Measurements from ENCODE around the gene DIMT1. TPM values are rescaled to one million over a fixed set of nuclear protein-coding genes. Genes with fewer than 3 reads are reported as not detected.

The DIMT1 gene
- total and polyA plus RNA-seq, 2 of the 8 experiments (the other 6 are each of a cell fraction or from before 2014, with no cell fraction given): 19.3 to 42.1 TPM

DNA sequence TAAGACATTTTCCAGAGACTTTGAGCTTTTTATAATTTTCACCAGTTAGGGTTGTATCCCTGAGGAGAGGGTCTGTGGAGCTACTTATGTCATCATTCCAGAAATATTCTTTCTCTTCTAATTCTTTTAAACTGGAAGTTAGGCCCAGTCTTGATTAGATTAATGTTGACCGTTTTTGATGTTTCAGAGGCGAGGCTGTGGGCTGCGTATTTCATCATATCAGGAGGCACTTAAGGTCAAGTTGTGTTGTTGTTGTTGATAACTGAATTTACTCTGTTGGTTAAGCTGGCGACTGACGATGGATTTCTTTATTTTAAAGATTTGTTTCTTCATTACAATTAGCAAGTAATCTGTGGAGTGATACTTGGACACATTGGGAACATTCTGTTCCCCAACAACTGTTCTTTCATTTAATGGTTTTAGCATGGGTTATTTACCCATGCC is 28.9 kb upstream of the DIMT1 start (continued):
- TF ChIP-seq, protein P1, sequence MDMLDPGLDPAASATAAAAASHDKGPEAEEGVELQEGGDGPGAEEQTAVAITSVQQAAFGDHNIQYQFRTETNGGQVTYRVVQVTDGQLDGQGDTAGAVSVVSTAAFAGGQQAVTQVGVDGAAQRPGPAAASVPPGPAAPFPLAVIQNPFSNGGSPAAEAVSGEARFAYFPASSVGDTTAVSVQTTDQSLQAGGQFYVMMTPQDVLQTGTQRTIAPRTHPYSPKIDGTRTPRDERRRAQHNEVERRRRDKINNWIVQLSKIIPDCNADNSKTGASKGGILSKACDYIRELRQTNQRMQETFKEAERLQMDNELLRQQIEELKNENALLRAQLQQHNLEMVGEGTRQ (IDR thresholded peaks at IDR 0.05; ENCODE audit: low read length): no peak
- no peak for TF ChIP-seq TCF12 (IDR thresholded peaks at IDR 0.05; ENCODE audit: low read depth, low read length)
